IPS-18a (cell line): ENCODE measurements around the gene WDR11.

Source experiments
- H3K27ac ChIP-seq: one replicate; pipeline ENCODE4 v1.5.1; 2013; ENCODE audit warnings: low read length
- H3K27me3 ChIP-seq: one replicate; pipeline ENCODE4 v1.6.1; 2013; ENCODE audit warnings: mild to moderate bottlenecking, low read length; ENCODE audit not compliant: control insufficient read depth, insufficient read depth
- H3K36me3 ChIP-seq: one replicate; pipeline ENCODE4 v1.6.1; 2013; ENCODE audit warnings: low read depth, low read length; ENCODE audit not compliant: control insufficient read depth
- H3K4me1 ChIP-seq: one replicate; pipeline ENCODE4 v1.6.1; 2013; ENCODE audit warnings: low read depth, low read length; ENCODE audit not compliant: control insufficient read depth
- H3K4me3 ChIP-seq: one replicate; pipeline ENCODE4 v1.5.1; 2013; ENCODE audit warnings: low read length
- H3K9ac ChIP-seq: one replicate; pipeline ENCODE4 v1.6.1; 2013; ENCODE audit warnings: mild to moderate bottlenecking, low read length, moderate library complexity
- H3K9me3 ChIP-seq: one replicate; pipeline ENCODE4 v1.6.1; 2013; ENCODE audit warnings: low read depth, low read length; ENCODE audit not compliant: control insufficient read depth

The WDR11 gene

GRCh38 chr10:120850911-120851865 lies at the start of gene WDR11:
Gene WDR11, plus strand, starts transcription at chr10:120851362. Its CDS starts 59 bp downstream, at chr10:120851421.
- Histone ChIP-seq H3K4me3 (peak within 1 kb of the TSS; percentile 96), H3K9ac (peak within 1 kb of the TSS; percentile 83), H3K36me3 (peaks cover 9% of the 10 kb centered on the region), H3K27ac (peak within 1 kb of the TSS; percentile 54), H3K27me3 (no peaks in the 10 kb centered on the region), H3K9me3 (peaks cover 5% of the 10 kb centered on the region), H3K4me1 (peaks cover 5% of the 10 kb centered on the region)

- Histone ChIP-seq H3K36me3 (no peaks in the 10 kb centered on the region), H3K27ac (no peak overlapping the region), H3K4me3 (no peak overlapping the region), H3K9me3 (no peaks in the 10 kb centered on the region), H3K9ac (no peak overlapping the region), H3K4me1 (peaks cover 23% of the 10 kb centered on the region), H3K27me3 (no peaks in the 10 kb centered on the region)
Observed at GRCh38 chr10:120802935-120803334, 48.2 kb upstream of the WDR11 start.

- Histone ChIP-seq H3K36me3 (no peaks in the 10 kb centered on the region), H3K9me3 (no peaks in the 10 kb centered on the region), H3K27ac (no peak overlapping the region), H3K4me3 (no peak overlapping the region), H3K9ac (no peak overlapping the region), H3K4me1 (peaks cover 23% of the 10 kb centered on the region), H3K27me3 (no peaks in the 10 kb centered on the region)
Observed at GRCh38 chr10:120803972-120804371, 47.2 kb upstream of the WDR11 start.

GRCh38 chr10:120805014-120805812 lies 45.9 kb upstream of the WDR11 start:
- Histone ChIP-seq H3K9me3 (no peaks in the 10 kb centered on the region), H3K27me3 (no peaks in the 10 kb centered on the region), H3K4me1 (peaks cover 15% of the 10 kb centered on the region), H3K9ac (no peak overlapping the region), H3K4me3 (no peak overlapping the region), H3K36me3 (no peaks in the 10 kb centered on the region), H3K27ac (no peak overlapping the region)

- Histone ChIP-seq H3K4me1 (peaks cover 6% of the 10 kb centered on the region), H3K27me3 (no peaks in the 10 kb centered on the region), H3K36me3 (no peaks in the 10 kb centered on the region)
Observed at GRCh38 chr10:120806081-120806480, 45.1 kb upstream of the WDR11 start.

GRCh38 chr10:120810298-120810697 lies 40.9 kb upstream of the WDR11 start:
- Histone ChIP-seq H3K27me3 (no peaks in the 10 kb centered on the region), H3K36me3 (no peaks in the 10 kb centered on the region), H3K9ac (no peak overlapping the region), H3K27ac (no peak overlapping the region), H3K4me3 (no peak overlapping the region), H3K9me3 (no peaks in the 10 kb centered on the region), H3K4me1 (no peaks in the 10 kb centered on the region)

More at GRCh38 chr10:120806081-120806480, 45.1 kb upstream of the WDR11 start:
- H3K9me3 ChIP-seq, result no peaks in the 10 kb centered on the region
- H3K27ac ChIP-seq, result no peak overlapping the region
- H3K9ac ChIP-seq, result no peak overlapping the region
- no peak overlapping the region for H3K4me3 ChIP-seq

- Histone ChIP-seq H3K9ac (no peak overlapping the region), H3K9me3 (no peaks in the 10 kb centered on the region), H3K4me1 (no peaks in the 10 kb centered on the region), H3K27me3 (no peaks in the 10 kb centered on the region), H3K4me3 (no peak overlapping the region), H3K36me3 (no peaks in the 10 kb centered on the region), H3K27ac (no peak overlapping the region)
Observed at GRCh38 chr10:120813085-120813484, 38.1 kb upstream of the WDR11 start.

- Histone ChIP-seq H3K4me1 (peaks cover 3% of the 10 kb centered on the region), H3K27me3 (no peaks in the 10 kb centered on the region), H3K9me3 (no peaks in the 10 kb centered on the region), H3K4me3 (no peak overlapping the region), H3K27ac (no peak overlapping the region), H3K9ac (no peak overlapping the region), H3K36me3 (no peaks in the 10 kb centered on the region)
Observed at GRCh38 chr10:120818301-120818700, 32.9 kb upstream of the WDR11 start.

- Histone ChIP-seq H3K9me3 (no peaks in the 10 kb centered on the region), H3K36me3 (no peaks in the 10 kb centered on the region), H3K27ac (no peak overlapping the region), H3K27me3 (no peaks in the 10 kb centered on the region), H3K9ac (no peak overlapping the region), H3K4me3 (no peak overlapping the region), H3K4me1 (peaks cover 3% of the 10 kb centered on the region)
Observed at GRCh38 chr10:120819366-120819765, 31.8 kb upstream of the WDR11 start.

- Histone ChIP-seq H3K9ac (no peak overlapping the region), H3K27me3 (no peaks in the 10 kb centered on the region), H3K36me3 (no peaks in the 10 kb centered on the region), H3K4me1 (peaks cover 20% of the 10 kb centered on the region), H3K27ac (no peak overlapping the region), H3K9me3 (no peaks in the 10 kb centered on the region), H3K4me3 (no peak overlapping the region)
Observed at GRCh38 chr10:120823266-120823665, 27.9 kb upstream of the WDR11 start.

GRCh38 chr10:120824881-120825309 lies 26.3 kb upstream of the WDR11 start:
- no peaks in the 10 kb centered on the region for H3K36me3 ChIP-seq
- H3K4me3 ChIP-seq, result no peak overlapping the region
- no peaks in the 10 kb centered on the region for H3K27me3 ChIP-seq
- no peak overlapping the region for H3K9ac ChIP-seq
- peaks cover 17% of the 10 kb centered on the region for H3K4me1 ChIP-seq
- H3K9me3 ChIP-seq, result no peaks in the 10 kb centered on the region
- H3K27ac ChIP-seq, result no peak overlapping the region
